ENCODE results near the gene TSSK1B. TPM values are rescaled to one million over a fixed set of nuclear protein-coding genes. Genes with fewer than 3 reads are reported as not detected.
"Not testable (repeated sequence)": the region's sequence is repeated elsewhere in the genome, so short reads cannot be mapped to it uniquely, and the experiment has no call there.

The TSSK1B gene
- total and polyA plus RNA-seq, 2 of the 4 experiments (the other 2 are of a cell fraction), result 0.03 to 0.18 TPM

GRCh38 chr5:113397986-113398385, 36.8 kb downstream of the TSSK1B start:
- H2BK20ac ChIP-seq (ENCODE audit: low read depth, low read length); H4K5ac ChIP-seq (ENCODE audit: low read depth, low read length); H3K27ac ChIP-seq (ENCODE audit: insufficient read depth, low read length); H3K4ac ChIP-seq (ENCODE audit: low read depth, low read length); H2BK5ac ChIP-seq (ENCODE audit: low read depth, low read length, poor library complexity, severe bottlenecking); H2AK5ac ChIP-seq (ENCODE audit: low read depth, low read length); POLR2A ChIA-PET (ENCODE audit: unreplicated experiment); DNase-seq; H4K91ac ChIP-seq (ENCODE audit: insufficient read depth, low read depth, low read length); H3K4me2 ChIP-seq (ENCODE audit: low read depth, low read length); H3K23ac ChIP-seq (ENCODE audit: low read depth, low read length); H2BK15ac ChIP-seq (ENCODE audit: low read depth, low read length); intact Hi-C loops (cut with micrococcal nuclease); H4K20me1 ChIP-seq (ENCODE audit: insufficient read depth, low read length); ATAC-seq (ENCODE audit: low read depth); in situ Hi-C loops (cut with MboI; ENCODE audit: low sequenced_read_pairs); H2BK120ac ChIP-seq (ENCODE audit: low read depth, low read length); H3K79me1 ChIP-seq (ENCODE audit: low read depth in 1 of 2, low read length in 2 of 2); H2AK9ac ChIP-seq (replicated peaks; ENCODE audit: low read depth, low read length, poor library complexity); H3K18ac ChIP-seq (ENCODE audit: low read depth, low read length); H3K9me3 ChIP-seq (ENCODE audit: control insufficient read depth, insufficient read depth, low read length); H3K36me3 ChIP-seq (ENCODE audit: control insufficient read depth, insufficient read depth, low read length); H3K27me3 ChIP-seq (ENCODE audit: control insufficient read depth, insufficient read depth, low read length); dilution Hi-C loops (cut with HindIII; ENCODE audit: low sequenced_read_pairs, unreplicated experiment); H3K4me3 ChIP-seq (ENCODE audit: insufficient read depth, low read depth, low read length); H3K4me1 ChIP-seq (ENCODE audit: control insufficient read depth, insufficient read depth, low read length); H4K8ac ChIP-seq (ENCODE audit: low read depth in 2 of 2, low read length in 2 of 2); BruUV-seq (replicated peaks); H3K9me1 ChIP-seq (ENCODE audit: insufficient read depth, low read length); H3K9ac ChIP-seq (ENCODE audit: low read depth, low read length); H3K56ac ChIP-seq (ENCODE audit: extremely low read depth, insufficient read depth, low read length); CTCF ChIA-PET; H3K14ac ChIP-seq (replicated peaks; ENCODE audit: low read depth, low read length); H2AFZ ChIP-seq (replicated peaks; ENCODE audit: low read length, poor library complexity): not testable (repeated sequence)
- WGBS, 2 experiments (ENCODE audit: extremely low coverage in 2 of 2, insufficient read length in 1 of 2), result no CpG with 5 or more reads among the region's 4 CpGs
